IMR-90 (cell line): Measurements from ENCODE around the gene ERN1.

ENCODE experiments used
- CTCF ChIP-seq: conservative IDR thresholded peaks from 2 replicates; pipeline ENCODE4 v1.5.1; 2012; ENCODE audit warnings: mild to moderate bottlenecking, low read depth, low read length, improper control_type of control experiment
- FOS ChIP-seq: fragments of 150-350 bp; IDR thresholded peaks from 2 replicates; pipeline ENCODE4 v1.6.1; 2016; ENCODE audit warnings: low read depth, low read length
- MAFK ChIP-seq: IDR thresholded peaks from 2 replicates; pipeline ENCODE4 v1.6.1; 2012; ENCODE audit warnings: low read depth, low read length, improper control_type of control experiment
- USF2 ChIP-seq: fragments of 150-350 bp; IDR thresholded peaks from 2 replicates; pipeline ENCODE4 v1.6.1; 2017; ENCODE audit warnings: mild to moderate bottlenecking, antibody characterized with exemption, low read length, low read depth

- TF ChIP-seq CTCF (no peak), FOS (no peak), USF2 (no peak), MAFK (no peak)
Measured at GRCh38 chr17:64149196-64149595, 19.3 kb upstream of the ERN1 start.
